ENCODE measurements around the gene SLC10A2.
"Not testable (repeated sequence)": the region's sequence is repeated elsewhere in the genome, so short reads cannot be mapped to it uniquely, and the experiment has no call there.

The SLC10A2 gene

GRCh38 chr13:103093649-103094048, 27.4 kb upstream of the SLC10A2 start:
- H3K36me3 ChIP-seq (ENCODE audit: insufficient read depth, low read length); H3K4me3 ChIP-seq (ENCODE audit: low read depth, low read length); H3K4me1 ChIP-seq (ENCODE audit: control insufficient read depth, insufficient read depth, low read length, unreplicated experiment); H2AFZ ChIP-seq (ENCODE audit: low read length, unreplicated experiment); H3K79me2 ChIP-seq (ENCODE audit: control insufficient read depth, insufficient read depth, low read length, unreplicated experiment); H3K27me3 ChIP-seq (ENCODE audit: insufficient read depth, low read length); H3K27ac ChIP-seq (ENCODE audit: low read depth, low read length): not testable (repeated sequence)

GRCh38 chr13:103087275-103087674, 21.1 kb upstream of the SLC10A2 start:
- Histone ChIP-seq H3K27me3 (ENCODE audit: insufficient read depth, low read length) (no peaks in the 10 kb centered on the region), H3K4me1 (ENCODE audit: control insufficient read depth, insufficient read depth, low read length, unreplicated experiment) (no peaks in the 10 kb centered on the region), H2AFZ (ENCODE audit: low read length, unreplicated experiment) (no peak overlapping the region), H3K4me3 (ENCODE audit: low read depth, low read length) (no peak overlapping the region), H3K79me2 (ENCODE audit: control insufficient read depth, insufficient read depth, low read length, unreplicated experiment) (no peaks in the 10 kb centered on the region), H3K36me3 (ENCODE audit: insufficient read depth, low read length) (no peaks in the 10 kb centered on the region), H3K27ac (ENCODE audit: low read depth, low read length) (no peak overlapping the region)

- no peak overlapping the region for H3K4me3 ChIP-seq (ENCODE audit: low read depth, low read length)
- no peaks in the 10 kb centered on the region for H3K4me1 ChIP-seq (ENCODE audit: control insufficient read depth, insufficient read depth, low read length, unreplicated experiment)
- H3K27ac ChIP-seq (ENCODE audit: low read depth, low read length), result no peak overlapping the region
- no peaks in the 10 kb centered on the region for H3K36me3 ChIP-seq (ENCODE audit: insufficient read depth, low read length)
- H3K27me3 ChIP-seq (ENCODE audit: insufficient read depth, low read length), result peaks cover 6% of the 10 kb centered on the region
- H3K79me2 ChIP-seq (ENCODE audit: control insufficient read depth, insufficient read depth, low read length, unreplicated experiment), result no peaks in the 10 kb centered on the region
- no peak overlapping the region for H2AFZ ChIP-seq (ENCODE audit: low read length, unreplicated experiment)
Observed at GRCh38 chr13:103081435-103081834, 15.2 kb upstream of the SLC10A2 start.

GRCh38 chr13:103078158-103078557, 11.9 kb upstream of the SLC10A2 start:
- H3K27me3 ChIP-seq (ENCODE audit: insufficient read depth, low read length), result peaks cover 6% of the 10 kb centered on the region
- no peaks in the 10 kb centered on the region for H3K4me1 ChIP-seq (ENCODE audit: control insufficient read depth, insufficient read depth, low read length, unreplicated experiment)
- H3K27ac ChIP-seq (ENCODE audit: low read depth, low read length), result no peak overlapping the region
- H3K36me3 ChIP-seq (ENCODE audit: insufficient read depth, low read length), result no peaks in the 10 kb centered on the region
- H2AFZ ChIP-seq (ENCODE audit: low read length, unreplicated experiment), result no peak overlapping the region
- H3K79me2 ChIP-seq (ENCODE audit: control insufficient read depth, insufficient read depth, low read length, unreplicated experiment), result no peaks in the 10 kb centered on the region
- H3K4me3 ChIP-seq (ENCODE audit: low read depth, low read length), result no peak overlapping the region

GRCh38 chr13:103068836-103069235, 2.6 kb upstream of the SLC10A2 start:
- Histone ChIP-seq H3K79me2 (ENCODE audit: control insufficient read depth, insufficient read depth, low read length, unreplicated experiment) (no peaks in the 10 kb centered on the region), H3K36me3 (ENCODE audit: insufficient read depth, low read length) (no peaks in the 10 kb centered on the region), H3K27ac (ENCODE audit: low read depth, low read length) (no peak overlapping the region), H3K4me1 (ENCODE audit: control insufficient read depth, insufficient read depth, low read length, unreplicated experiment) (no peaks in the 10 kb centered on the region), H3K27me3 (ENCODE audit: insufficient read depth, low read length) (no peaks in the 10 kb centered on the region), H2AFZ (ENCODE audit: low read length, unreplicated experiment) (no peak overlapping the region), H3K4me3 (ENCODE audit: low read depth, low read length) (no peak overlapping the region)

GRCh38 chr13:103067751-103068555, 1.7 kb upstream of the SLC10A2 start:
- Histone ChIP-seq H3K27ac (ENCODE audit: low read depth, low read length) (no peak overlapping the region), H3K27me3 (ENCODE audit: insufficient read depth, low read length) (no peaks in the 10 kb centered on the region), H3K4me3 (ENCODE audit: low read depth, low read length) (no peak overlapping the region), H3K36me3 (ENCODE audit: insufficient read depth, low read length) (no peaks in the 10 kb centered on the region), H3K79me2 (ENCODE audit: control insufficient read depth, insufficient read depth, low read length, unreplicated experiment) (no peaks in the 10 kb centered on the region), H2AFZ (ENCODE audit: low read length, unreplicated experiment) (no peak overlapping the region), H3K4me1 (ENCODE audit: control insufficient read depth, insufficient read depth, low read length, unreplicated experiment) (no peaks in the 10 kb centered on the region)

- Histone ChIP-seq H3K79me2 (ENCODE audit: control insufficient read depth, insufficient read depth, low read length, unreplicated experiment) (no peaks in the 10 kb centered on the region), H3K27ac (ENCODE audit: low read depth, low read length) (no peak overlapping the region), H3K36me3 (ENCODE audit: insufficient read depth, low read length) (no peaks in the 10 kb centered on the region), H2AFZ (ENCODE audit: low read length, unreplicated experiment) (no peak overlapping the region), H3K4me1 (ENCODE audit: control insufficient read depth, insufficient read depth, low read length, unreplicated experiment) (no peaks in the 10 kb centered on the region), H3K27me3 (ENCODE audit: insufficient read depth, low read length) (no peaks in the 10 kb centered on the region), H3K4me3 (ENCODE audit: low read depth, low read length) (no peak overlapping the region)
Observed at GRCh38 chr13:103066781-103067345, 646 bp upstream of the SLC10A2 start.

GRCh38 chr13:103063376-103063775, 2.8 kb downstream of the SLC10A2 start:
- H2AFZ ChIP-seq (ENCODE audit: low read length, unreplicated experiment), result no peak overlapping the region
- no peaks in the 10 kb centered on the region for H3K36me3 ChIP-seq (ENCODE audit: insufficient read depth, low read length)
- no peaks in the 10 kb centered on the region for H3K79me2 ChIP-seq (ENCODE audit: control insufficient read depth, insufficient read depth, low read length, unreplicated experiment)
- no peak overlapping the region for H3K27ac ChIP-seq (ENCODE audit: low read depth, low read length)
- no peaks in the 10 kb centered on the region for H3K4me1 ChIP-seq (ENCODE audit: control insufficient read depth, insufficient read depth, low read length, unreplicated experiment)
- no peaks in the 10 kb centered on the region for H3K27me3 ChIP-seq (ENCODE audit: insufficient read depth, low read length)
- no peak overlapping the region for H3K4me3 ChIP-seq (ENCODE audit: low read depth, low read length)

- H3K36me3 ChIP-seq (ENCODE audit: insufficient read depth, low read length), result no peaks in the 10 kb centered on the region
- no peaks in the 10 kb centered on the region for H3K79me2 ChIP-seq (ENCODE audit: control insufficient read depth, insufficient read depth, low read length, unreplicated experiment)
- H3K27me3 ChIP-seq (ENCODE audit: insufficient read depth, low read length), result no peaks in the 10 kb centered on the region
Observed at GRCh38 chr13:103062079-103062478, 4.1 kb downstream of the SLC10A2 start.

GRCh38 chr13:103056008-103056407, 10.2 kb downstream of the SLC10A2 start:
- Histone ChIP-seq H3K36me3 (ENCODE audit: insufficient read depth, low read length) (no peaks in the 10 kb centered on the region), H3K4me1 (ENCODE audit: control insufficient read depth, insufficient read depth, low read length, unreplicated experiment) (no peaks in the 10 kb centered on the region), H2AFZ (ENCODE audit: low read length, unreplicated experiment) (no peak overlapping the region), H3K4me3 (ENCODE audit: low read depth, low read length) (no peak overlapping the region), H3K27me3 (ENCODE audit: insufficient read depth, low read length) (no peaks in the 10 kb centered on the region), H3K27ac (ENCODE audit: low read depth, low read length) (no peak overlapping the region), H3K79me2 (ENCODE audit: control insufficient read depth, insufficient read depth, low read length, unreplicated experiment) (no peaks in the 10 kb centered on the region)

More at GRCh38 chr13:103062079-103062478, 4.1 kb downstream of the SLC10A2 start:
- no peak overlapping the region for H3K4me3 ChIP-seq (ENCODE audit: low read depth, low read length)
- H2AFZ ChIP-seq (ENCODE audit: low read length, unreplicated experiment), result no peak overlapping the region
- no peaks in the 10 kb centered on the region for H3K4me1 ChIP-seq (ENCODE audit: control insufficient read depth, insufficient read depth, low read length, unreplicated experiment)
- H3K27ac ChIP-seq (ENCODE audit: low read depth, low read length), result no peak overlapping the region

GRCh38 chr13:103055166-103055565, 11.1 kb downstream of the SLC10A2 start:
- H3K79me2 ChIP-seq (ENCODE audit: control insufficient read depth, insufficient read depth, low read length, unreplicated experiment), result no peaks in the 10 kb centered on the region
- no peak overlapping the region for H2AFZ ChIP-seq (ENCODE audit: low read length, unreplicated experiment)
- no peak overlapping the region for H3K27ac ChIP-seq (ENCODE audit: low read depth, low read length)

More at GRCh38 chr13:103055166-103055565, 11.1 kb downstream of the SLC10A2 start:
- Histone ChIP-seq H3K4me1 (ENCODE audit: control insufficient read depth, insufficient read depth, low read length, unreplicated experiment) (no peaks in the 10 kb centered on the region), H3K36me3 (ENCODE audit: insufficient read depth, low read length) (no peaks in the 10 kb centered on the region), H3K4me3 (ENCODE audit: low read depth, low read length) (no peak overlapping the region), H3K27me3 (ENCODE audit: insufficient read depth, low read length) (no peaks in the 10 kb centered on the region)

All from ACC112 (cell line).